MV-4-11 (cell line): Measurements from ENCODE around the gene BEAN1.
A peak's percentile ranks its signal among the peaks of the same experiment; 100 is the strongest.

Experiments used
- DNase-seq: peaks from one replicate; lab custom pipeline; 2025; lab: John Stamatoyannopoulos, UW

The BEAN1 gene

DNA sequence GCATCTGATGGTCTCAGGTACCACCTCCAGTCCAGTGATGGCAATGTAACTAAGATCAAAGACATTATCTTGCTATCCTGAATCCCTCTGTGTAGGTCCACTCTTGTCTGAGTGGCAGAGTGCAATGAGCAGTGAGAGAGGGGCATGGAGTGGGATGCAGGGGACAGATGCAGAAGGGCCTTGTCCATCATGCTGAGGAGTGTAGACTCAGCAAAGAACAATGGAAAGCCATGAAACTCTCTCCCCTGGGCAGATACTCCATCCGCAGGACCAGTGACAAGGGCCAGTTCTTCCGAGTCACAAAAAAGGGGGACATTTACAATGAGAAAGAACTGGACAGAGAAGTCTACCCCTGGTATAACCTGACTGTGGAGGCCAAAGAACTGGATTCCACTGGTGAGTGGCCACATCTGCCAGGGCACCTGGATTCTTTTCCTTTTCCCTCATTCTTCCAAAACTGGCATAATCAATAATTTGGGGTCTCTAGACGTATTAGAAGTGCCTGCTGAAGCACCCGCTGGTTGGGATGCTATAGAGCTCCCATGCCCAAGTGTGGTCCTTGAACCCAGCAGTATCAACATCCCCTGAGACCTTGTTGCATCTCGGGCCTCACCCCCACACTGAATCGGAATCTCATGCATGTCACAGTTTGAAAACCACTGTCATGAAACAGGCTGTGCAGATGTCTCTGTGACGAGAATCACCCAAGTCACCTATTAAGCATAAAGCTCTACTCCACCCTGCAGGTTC, 31.1 kb upstream of the BEAN1 start:
- DNase-seq, result no peak

DNA sequence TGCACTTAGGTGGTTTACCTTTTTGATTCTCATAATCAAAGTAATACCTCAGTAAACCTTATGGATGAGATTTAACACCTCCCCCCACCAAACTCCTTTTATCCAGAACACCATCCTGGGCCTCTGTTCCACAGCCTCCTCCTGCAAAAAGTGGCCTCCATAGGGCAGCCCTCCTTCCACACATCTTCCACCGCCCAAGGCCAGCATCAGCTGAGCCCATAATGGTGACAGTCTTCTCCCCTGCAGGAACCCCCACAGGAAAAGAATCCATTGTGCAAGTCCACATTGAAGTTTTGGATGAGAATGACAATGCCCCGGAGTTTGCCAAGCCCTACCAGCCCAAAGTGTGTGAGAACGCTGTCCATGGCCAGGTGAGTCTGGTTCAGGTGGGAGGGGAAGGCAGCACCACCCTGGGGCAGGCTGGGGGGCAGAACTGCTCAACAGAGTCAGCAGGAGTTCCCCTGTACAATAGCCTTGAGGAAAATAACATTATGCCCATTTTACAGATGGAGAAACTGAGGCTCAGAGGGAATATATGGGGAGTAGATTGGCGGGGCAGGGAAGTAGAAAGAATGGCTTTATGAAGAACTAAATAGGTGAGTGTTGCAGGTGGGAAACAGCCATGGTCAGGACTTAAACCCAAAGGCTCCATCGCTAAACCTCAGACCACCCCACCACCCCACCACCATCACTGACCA, 29.2 kb upstream of the BEAN1 start:
- no peak for DNase-seq

DNA sequence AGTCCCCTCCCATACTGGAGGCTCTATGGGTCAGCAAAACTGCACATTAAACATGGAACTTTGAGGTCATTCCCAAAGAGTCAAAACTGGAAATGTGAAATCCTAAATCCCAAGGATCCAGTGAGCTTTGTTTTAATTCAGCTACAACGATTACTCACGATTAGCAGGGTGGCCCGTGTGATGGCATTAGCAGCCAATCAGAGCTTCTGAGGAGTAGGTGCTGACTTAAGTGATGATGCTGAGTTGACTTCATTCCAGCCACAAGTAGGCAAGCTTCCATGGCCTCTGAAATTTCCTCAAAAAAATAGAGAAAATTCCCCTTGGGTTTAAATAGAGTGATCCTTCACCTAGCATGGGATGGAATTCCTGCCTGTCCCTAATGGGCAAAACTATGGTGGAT, 28.1 kb upstream of the BEAN1 start:
- DNase-seq, result no peak

DNA sequence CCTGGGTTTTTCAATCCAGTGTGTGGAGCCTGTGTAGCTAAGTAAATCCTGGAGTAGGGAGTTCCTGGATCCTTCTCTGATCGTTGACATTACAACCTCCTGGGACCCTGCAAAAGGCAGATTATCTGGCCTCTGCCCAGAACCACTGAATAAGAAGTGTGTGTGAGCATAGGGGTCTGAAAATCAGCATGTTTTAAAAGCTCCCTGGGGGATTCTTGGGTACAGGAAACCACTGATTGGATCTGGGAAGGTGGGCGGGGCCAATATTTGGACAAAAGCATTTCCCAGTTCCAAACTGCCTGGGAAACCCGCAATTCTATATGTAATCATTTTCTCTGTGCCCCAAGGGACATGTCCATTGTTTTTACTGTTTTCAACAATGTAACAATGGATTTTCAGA, 27.2 kb upstream of the BEAN1 start:
- no peak for DNase-seq

DNA sequence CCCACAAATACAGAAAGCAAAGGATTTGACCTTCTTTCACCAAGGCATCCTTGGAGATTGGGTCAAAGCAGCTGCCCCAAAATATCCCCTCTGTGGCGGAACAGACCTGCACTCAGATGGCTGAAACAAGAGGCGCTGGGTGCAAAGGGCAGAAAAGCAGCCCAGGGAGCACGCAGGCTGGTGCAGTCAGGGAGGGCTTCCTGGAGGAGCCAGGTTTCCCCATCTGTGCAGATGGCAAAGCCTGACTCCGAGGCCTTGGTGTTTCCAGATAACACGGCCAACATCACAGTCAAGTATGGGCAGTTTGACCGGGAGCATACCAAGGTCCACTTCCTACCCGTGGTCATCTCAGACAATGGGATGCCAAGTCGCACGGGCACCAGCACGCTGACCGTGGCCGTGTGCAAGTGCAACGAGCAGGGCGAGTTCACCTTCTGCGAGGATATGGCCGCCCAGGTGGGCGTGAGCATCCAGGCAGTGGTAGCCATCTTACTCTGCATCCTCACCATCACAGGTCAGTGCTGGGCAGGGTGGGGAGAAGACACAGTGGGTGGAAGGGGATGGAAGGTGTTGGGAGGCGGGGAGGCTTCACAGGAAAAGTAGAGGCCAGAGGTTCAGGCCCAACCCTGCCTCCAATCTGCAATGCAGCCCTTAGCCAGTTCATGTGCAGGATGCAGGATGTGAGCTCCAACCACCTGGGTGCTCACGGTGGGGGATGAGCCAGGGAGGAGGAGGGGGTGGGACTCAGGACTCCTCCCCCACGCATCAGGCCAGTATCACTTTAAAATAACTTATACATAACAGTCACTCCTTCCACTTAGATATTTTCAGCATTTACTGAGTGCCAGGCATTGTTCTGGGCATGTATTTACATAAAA, 26.4 kb upstream of the BEAN1 start:
- DNase-seq, result no peak

DNA sequence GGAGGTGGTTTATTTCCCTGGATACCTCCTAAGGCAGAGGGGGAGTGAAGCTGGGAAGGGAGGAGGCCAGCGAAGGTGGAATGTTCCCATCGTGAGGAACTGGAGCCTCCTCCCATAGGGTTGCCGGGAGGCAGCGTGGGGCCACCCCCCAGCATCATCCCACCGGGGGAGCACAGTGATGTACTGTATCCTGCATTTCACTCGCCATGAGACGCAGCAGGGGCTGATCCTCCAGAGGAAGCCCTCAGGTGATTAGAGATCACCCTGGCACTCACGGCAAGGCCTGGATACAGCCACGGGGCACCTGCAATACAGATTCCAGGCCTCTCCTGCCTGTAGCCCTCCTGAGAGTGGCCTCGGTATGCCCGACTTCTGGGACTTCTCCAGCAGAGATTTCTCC, 25.5 kb upstream of the BEAN1 start:
- no peak for DNase-seq

DNA sequence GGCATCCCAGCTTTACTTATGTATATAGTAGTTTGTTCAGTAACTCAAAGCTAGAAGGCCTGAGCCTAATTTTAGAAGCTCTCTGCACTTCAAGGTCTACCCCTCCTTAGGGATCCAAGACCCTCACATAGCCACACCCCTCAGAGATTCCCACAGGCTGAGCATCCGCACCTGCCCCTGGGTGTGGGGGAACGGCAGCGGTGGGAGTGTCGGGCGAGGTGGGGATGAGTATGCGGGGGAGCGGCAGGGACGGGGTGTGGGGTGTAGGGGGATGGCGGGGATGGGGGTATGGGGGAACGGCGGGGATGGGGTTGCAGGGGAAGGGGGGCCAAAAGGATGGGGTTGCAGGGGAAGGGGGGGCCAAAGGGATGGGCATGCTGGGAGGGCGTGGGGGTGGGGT, 24.9 kb upstream of the BEAN1 start:
- no peak for DNase-seq

DNA sequence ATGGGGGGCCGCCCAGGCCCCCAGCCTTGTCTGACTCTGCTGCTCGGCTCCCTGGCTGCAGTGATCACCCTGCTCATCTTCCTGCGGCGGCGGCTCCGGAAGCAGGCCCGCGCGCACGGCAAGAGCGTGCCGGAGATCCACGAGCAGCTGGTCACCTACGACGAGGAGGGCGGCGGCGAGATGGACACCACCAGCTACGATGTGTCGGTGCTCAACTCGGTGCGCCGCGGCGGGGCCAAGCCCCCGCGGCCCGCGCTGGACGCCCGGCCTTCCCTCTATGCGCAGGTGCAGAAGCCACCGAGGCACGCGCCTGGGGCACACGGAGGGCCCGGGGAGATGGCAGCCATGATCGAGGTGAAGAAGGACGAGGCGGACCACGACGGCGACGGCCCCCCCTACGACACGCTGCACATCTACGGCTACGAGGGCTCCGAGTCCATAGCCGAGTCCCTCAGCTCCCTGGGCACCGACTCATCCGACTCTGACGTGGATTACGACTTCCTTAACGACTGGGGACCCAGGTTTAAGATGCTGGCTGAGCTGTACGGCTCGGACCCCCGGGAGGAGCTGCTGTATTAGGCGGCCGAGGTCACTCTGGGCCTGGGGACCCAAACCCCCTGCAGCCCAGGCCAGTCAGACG, 24.4 kb upstream of the BEAN1 start:
- no peak for DNase-seq

DNA sequence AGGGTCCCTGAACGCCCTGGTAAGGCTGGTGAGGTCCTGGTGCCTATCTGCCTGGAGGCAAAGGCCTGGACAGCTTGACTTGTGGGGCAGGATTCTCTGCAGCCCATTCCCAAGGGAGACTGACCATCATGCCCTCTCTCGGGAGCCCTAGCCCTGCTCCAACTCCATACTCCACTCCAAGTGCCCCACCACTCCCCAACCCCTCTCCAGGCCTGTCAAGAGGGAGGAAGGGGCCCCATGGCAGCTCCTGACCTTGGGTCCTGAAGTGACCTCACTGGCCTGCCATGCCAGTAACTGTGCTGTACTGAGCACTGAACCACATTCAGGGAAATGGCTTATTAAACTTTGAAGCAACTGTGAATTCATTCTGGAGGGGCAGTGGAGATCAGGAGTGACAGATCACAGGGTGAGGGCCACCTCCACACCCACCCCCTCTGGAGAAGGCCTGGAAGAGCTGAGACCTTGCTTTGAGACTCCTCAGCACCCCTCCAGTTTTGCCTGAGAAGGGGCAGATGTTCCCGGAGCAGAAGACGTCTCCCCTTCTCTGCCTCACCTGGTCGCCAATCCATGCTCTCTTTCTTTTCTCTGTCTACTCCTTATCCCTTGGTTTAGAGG, 23.5 kb upstream of the BEAN1 start:
- no peak for DNase-seq

DNA sequence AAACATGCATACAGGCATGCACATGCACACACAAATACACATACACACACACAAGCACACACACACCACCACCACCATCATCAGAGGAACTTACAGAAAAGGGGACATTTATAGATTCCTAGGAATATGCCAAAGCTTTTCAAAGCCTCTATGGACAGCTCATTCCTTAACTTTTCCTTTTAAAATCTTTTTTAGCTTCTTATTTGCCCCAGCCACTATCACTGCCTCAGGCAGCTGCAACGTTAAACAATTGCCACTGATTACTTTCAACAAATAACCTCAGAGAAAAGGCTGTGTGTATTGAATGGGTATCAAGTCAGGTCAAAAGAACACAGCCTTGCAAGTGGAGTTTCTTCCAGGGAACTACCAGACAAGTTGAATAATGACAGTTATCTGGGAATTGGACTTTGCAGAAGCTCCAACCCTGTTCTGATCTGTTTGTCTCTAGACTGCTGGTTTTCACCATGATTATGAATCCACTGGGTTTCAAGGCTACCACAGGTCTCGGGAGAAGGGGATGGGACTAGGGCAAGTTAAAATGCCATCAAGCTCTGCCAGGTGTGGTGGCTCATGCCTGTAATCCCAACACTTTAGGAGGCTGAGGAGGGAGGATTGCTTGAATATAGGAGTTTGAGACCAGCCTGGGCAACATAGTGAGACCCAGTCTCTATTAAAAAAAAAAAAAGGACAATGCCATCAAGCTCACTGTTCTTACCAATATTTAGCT, 21.9 kb upstream of the BEAN1 start:
- DNase-seq, result no peak

DNA sequence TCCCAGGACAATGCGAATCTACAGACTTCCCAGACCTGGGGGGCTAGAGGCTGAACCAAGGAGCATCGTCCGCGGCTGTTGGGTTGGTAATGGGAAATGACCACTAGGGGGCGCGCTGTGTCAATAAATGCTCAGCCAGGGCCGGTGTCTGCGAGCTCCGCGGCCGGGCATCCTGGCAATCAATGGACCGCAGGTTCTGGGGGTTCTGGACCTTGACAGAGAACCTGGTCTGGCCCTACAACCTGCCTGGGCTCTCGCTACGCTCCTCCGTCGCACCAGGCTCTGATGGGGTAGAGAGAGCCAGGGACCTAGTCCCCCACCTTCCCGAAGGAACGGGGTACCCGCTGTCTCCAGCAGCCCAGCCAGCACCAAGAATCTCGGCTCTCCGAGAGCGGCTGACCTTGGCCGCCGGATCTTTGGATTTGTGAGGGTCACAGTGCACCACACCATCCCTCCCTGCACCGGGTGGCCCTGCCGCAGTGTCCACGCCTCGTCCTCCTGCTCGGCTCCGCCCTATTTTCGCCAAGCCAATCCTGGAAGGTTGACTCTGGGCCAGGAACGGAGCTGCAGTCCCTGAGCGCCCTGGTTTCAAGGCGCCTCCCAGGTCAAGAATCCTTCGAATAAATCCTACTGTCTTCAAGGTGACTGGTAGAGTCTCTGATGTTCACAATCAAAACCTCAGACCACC, 20.4 kb upstream of the BEAN1 start:
- peak; percentile 55 for DNase-seq

DNA sequence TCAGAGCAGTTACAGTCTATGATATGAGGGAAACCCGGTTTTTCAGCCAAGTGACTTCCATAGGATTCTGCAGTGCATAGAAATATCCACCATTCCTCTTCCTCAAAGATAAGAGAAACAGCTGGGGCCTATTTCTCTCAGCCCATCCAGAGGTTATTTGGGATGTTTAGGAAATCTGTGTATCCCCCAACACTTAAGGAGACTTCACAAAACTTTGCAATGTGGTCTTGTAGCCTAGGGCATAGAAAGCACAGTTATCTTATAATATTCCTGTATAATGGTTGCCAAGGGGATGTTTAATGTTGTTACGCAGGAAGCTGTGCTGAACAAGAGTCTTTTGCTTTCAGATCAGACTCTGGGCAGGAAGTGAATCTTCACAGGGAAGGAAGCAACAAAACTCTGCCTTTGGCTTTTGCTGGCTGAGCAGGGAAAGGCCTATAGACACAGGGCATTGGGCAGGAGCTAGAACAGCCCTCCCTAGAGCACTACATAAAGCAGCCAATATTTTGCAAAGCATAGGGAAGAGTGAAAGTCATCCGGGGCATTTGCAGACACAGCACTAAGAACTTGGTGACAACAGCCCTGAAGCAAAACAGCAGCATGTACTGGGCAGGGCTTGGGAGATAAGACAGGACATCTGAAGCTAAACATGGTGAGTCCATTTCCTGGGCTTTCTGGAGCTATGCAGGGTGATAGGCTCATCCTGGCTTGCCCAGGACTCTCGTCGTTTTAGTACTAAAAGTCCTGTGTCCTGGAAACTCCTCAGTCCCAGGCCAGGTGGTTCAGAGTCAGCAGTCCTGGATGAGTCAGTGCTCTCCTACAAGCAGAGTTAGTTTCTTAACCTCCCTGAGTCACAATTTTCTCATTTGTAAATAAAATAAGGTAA, 18.7 kb upstream of the BEAN1 start:
- peak; percentile 78 for DNase-seq

DNA sequence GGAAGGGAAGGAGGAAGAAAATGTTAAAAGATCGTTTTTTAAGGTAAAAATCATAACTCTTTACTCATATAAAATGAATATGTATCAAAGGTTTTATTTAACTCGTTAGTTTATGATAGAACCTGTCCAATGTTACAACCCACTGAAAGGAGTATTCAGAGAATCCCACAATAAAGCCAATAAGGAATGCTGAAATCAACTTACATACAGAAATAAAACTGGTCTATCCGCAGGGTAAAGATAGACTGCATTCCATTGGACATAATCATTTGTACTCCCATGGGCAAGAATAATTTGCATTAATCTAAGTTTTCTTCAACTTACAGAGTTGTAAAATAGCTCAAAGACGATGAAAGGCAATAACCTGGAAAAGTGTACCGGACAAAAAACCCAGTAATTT, 17.9 kb upstream of the BEAN1 start:
- no peak for DNase-seq

DNA sequence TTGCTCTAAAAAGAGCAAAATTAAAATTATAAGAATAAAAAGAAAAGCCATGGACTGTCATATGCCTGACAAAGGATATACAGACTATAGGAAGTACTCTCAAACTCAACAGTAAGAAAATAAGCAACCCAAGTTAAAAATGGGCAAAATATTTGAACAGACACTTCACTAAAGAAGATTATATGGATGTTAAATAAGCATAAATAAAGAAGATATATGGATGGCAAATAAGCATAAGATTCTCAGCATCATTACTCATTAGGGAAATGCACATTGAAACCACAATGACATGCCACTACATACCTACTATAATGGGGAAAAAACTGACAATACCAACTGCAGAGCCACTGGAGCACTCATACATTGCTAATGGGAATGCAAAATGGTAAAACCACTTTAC, 14.9 kb upstream of the BEAN1 start:
- no peak for DNase-seq

DNA sequence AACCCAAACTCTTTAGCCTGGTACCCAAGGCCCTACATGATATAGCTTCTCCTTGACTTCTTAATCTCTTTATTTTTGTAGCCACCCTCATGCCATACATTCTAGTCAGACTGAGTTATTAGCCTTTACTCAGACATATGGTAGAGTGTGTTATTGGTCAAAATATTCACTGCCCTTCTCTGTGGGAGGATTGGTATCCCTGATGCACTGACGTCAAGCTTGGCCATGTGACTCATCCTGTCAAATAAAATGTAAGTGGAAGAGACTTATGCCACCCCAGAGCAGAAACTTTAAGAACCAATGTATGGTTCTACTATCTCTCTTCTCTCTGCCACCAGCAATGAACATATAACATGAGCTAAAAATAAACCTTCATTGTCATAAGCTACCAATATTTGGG, 12.2 kb upstream of the BEAN1 start:
- DNase-seq, result no peak

DNA sequence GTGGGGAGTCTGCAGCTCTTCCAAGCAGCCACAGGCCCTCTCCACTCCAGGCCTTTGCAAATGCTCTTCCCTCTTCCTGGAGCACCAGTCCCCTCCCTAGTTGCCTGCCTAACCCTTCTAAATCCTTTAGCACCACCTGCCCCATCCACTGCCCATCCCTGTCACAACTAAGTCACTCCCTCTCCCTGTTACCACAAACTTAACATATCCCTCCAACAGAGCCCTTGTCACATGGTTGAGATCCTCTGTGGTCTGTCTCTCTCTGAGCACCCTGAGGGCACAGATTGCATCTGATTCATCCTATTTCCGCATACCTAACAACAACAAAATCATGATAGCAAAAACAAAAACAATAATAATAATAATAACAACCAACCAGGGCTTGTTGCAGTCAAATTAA, 11.0 kb upstream of the BEAN1 start:
- DNase-seq, result no peak

DNA sequence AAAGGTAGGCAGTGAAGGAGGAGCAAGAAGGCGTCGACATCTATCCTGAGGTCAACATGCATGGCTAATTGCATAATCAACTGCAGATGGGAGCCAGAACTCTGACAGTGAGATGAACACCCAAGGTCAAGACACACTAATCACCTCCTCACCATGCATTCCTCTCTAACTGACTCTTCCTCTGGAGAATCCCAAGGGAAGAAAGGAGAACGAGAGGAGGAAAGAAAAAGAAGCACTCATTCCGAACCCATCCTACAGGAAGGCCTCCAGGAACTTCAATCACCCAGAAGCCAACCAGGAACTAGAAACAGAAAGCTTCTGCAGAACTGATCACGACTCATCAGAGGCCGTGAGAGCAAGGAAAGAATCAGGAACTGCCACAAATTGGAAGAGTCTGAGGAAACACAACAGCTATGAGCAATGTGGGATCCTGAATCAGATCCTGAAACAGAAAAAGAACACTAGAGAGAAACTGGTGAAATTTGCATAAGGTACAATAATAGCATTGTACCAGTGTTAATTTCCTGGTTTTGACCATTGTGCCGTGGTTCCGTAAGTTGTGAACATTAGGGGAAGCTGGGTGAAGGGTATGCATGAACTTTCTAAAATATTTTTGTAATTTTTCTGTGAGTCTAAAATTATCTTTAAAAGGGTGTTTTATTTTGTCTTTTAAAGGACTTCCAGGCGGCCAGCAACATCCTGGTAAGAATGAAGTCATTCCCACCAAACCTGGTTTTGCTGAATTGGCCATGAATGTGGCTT, 10.0 kb upstream of the BEAN1 start:
- peak; percentile 72 for DNase-seq

DNA sequence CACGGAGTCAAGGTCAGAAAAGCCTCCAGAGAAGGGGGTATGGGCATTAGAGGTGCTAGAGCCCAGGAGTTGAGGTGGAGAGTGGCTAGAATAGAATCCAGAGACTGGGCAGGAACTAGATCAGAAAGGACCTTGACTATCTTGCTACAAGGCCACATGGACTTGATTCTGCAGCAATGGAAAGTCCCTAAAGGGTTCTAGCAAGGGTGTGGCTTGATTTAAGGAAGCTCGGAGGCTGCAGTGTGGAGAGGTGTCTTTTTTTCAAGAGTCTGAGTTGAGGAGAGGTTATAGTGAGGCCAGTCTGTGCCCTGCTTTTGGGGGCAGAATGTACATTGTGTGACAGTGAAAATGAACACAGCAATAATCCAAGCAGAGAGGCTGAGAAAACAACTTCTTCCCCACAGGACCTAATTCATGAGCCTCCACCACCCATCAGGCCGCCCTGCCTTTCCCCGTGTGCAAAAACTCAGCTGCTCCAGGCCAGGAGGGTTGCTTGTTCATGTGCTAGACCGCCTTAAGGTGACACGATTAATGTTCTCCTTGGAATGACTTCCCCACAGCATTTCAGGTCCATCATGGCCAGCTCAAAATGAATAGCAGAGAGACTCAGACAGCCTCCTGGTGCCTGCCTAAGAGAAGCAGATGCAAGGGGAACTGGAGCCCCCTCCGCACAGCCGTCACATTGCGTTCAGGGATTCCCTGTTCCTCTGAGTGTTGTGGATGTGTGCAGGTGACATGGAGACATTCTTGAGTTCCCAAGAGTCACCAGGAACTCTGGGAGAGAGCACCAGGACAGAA, 8.7 kb upstream of the BEAN1 start:
- DNase-seq, result no peak
